ENCODE measurements around the gene CENPM. TPM values are rescaled to one million over a fixed set of nuclear protein-coding genes. Genes with fewer than 3 reads are reported as not detected.

CENPM gene, protein sequence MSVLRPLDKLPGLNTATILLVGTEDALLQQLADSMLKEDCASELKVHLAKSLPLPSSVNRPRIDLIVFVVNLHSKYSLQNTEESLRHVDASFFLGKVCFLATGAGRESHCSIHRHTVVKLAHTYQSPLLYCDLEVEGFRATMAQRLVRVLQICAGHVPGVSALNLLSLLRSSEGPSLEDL
- total RNA-seq: 6.7 TPM
- 10 to 100 TPM in 3 of 8 donors, 1 to 10 TPM in 5; 7.5 to 11.6 (median 9.1) TPM for polyA plus RNA-seq (ENCODE audit: insufficient read depth in 1 of 8, insufficient read length in 8 of 8, low replicate concordance in 1 of 8)
- long read RNA-seq, donor 1, partial matches to known transcripts: 0 of 1 reads
- long read RNA-seq, donor 1, other reads (novel, unspliced or antisense): 0 of 1 reads
- long read RNA-seq, donor 2: 0 reads
- long read RNA-seq, donor 3, partial matches to known transcripts: 0 of 4 reads
- long read RNA-seq, donor 3, other reads (novel, unspliced or antisense): 0 of 4 reads
- long read RNA-seq, donor 4, transcript CENPM-201 (6 exons, 966 nt): major isoform, 8 of 8 reads
- long read RNA-seq, donor 4, partial matches to known transcripts: 0 of 8 reads
- long read RNA-seq, donor 4, other reads (novel, unspliced or antisense): 0 of 8 reads
- long read RNA-seq, donor 5, transcript CENPM-201 (6 exons, 966 nt): major isoform, 14 of 15 reads
- long read RNA-seq, donor 5, partial matches to known transcripts: 0 of 15 reads
- long read RNA-seq, donor 5, other reads (novel, unspliced or antisense): 0 of 15 reads
- long read RNA-seq, donor 6, transcript CENPM-201 (6 exons, 966 nt): major isoform, 5 of 7 reads
- long read RNA-seq, donor 6, partial matches to known transcripts: 0 of 7 reads
- long read RNA-seq, donor 6, other reads (novel, unspliced or antisense): 0 of 7 reads
- long read RNA-seq, donor 7, transcript CENPM-201 (6 exons, 966 nt): major isoform, 5 of 6 reads
- long read RNA-seq, donor 7, partial matches to known transcripts: 0 of 6 reads
- long read RNA-seq, donor 7, other reads (novel, unspliced or antisense): 0 of 6 reads
- long read RNA-seq, donor 8, partial matches to known transcripts: 0 of 5 reads
- long read RNA-seq, donor 8, other reads (novel, unspliced or antisense): 0 of 5 reads
- long read RNA-seq, donor 9, partial matches to known transcripts: 0 of 5 reads
- long read RNA-seq, donor 9, other reads (novel, unspliced or antisense): 0 of 5 reads
- long read RNA-seq, donor 10, transcript CENPM-201 (6 exons, 966 nt): major isoform, 10 of 13 reads
- long read RNA-seq, donor 10, partial matches to known transcripts: 0 of 13 reads
- long read RNA-seq, donor 10, other reads (novel, unspliced or antisense): 0 of 13 reads
- long read RNA-seq, donor 11, partial matches to known transcripts: 0 of 1 reads
- long read RNA-seq, donor 11, other reads (novel, unspliced or antisense): 0 of 1 reads

GRCh38 chr22:41946629-41947423 is at the start of gene CENPM:
TSS of gene CENPM (minus strand) at chr22:41947152. CDS start at chr22:41947076, 76 bp downstream.
- H3K4me1 ChIP-seq (ENCODE audit: control insufficient read depth, insufficient read depth, low read length): peaks cover 17% of the 10 kb centered on the region
- H3K36me3 ChIP-seq (ENCODE audit: control insufficient read depth, insufficient read depth, low read length): peaks cover 7% of the 10 kb centered on the region
- H3K4me3 ChIP-seq (ENCODE audit: low read length): peak within 1 kb of the TSS; percentile 78
- no peaks in the 10 kb centered on the region for H3K9me3 ChIP-seq (replicated peaks; ENCODE audit: control insufficient read depth, low read depth, low read length)
- DNase-seq: peak; percentile 98
- no peaks in the 10 kb centered on the region for H3K27me3 ChIP-seq (ENCODE audit: control insufficient read depth, insufficient read depth, low read length)
- peak within 1 kb of the TSS; percentile 77 for H3K27ac ChIP-seq (ENCODE audit: low read length)
- WGBS (ENCODE audit: insufficient coverage): under 1% methylated on average over 52 of the region's 56 CpGs

DNA sequence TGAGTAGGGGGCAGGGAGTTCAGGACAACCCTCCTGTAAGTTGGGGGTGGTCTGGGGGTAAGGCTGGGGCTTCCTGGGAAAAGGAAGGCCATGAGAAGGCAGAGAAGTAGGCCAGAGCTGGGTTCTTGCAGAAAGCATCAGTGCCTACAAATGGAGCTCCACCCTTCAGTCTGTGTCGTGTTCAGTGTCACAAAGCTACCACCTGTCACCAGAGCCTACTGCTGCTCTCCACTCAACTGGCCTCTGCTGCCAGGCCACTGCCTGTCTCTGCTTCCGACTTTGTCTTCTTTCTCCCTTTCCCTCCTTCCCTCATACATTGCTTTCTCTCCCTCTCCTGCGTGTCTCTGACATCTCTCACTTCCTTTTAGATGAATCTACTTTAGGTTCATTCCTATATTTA is 48.3 kb upstream of the CENPM start:
- H3K27ac ChIP-seq (ENCODE audit: low read length): no peak overlapping the region
- H3K4me3 ChIP-seq (ENCODE audit: low read length): no peak overlapping the region
- peaks cover 10% of the 10 kb centered on the region for H3K27me3 ChIP-seq (ENCODE audit: control insufficient read depth, insufficient read depth, low read length)
- no peaks in the 10 kb centered on the region for H3K36me3 ChIP-seq (ENCODE audit: control insufficient read depth, insufficient read depth, low read length)
- no peak for DNase-seq
- H3K4me1 ChIP-seq (ENCODE audit: control insufficient read depth, insufficient read depth, low read length): peaks cover 6% of the 10 kb centered on the region
- 73% methylated on average over 3 of the region's 3 CpGs for WGBS (ENCODE audit: insufficient coverage)
- no peaks in the 10 kb centered on the region for H3K9me3 ChIP-seq (replicated peaks; ENCODE audit: control insufficient read depth, low read depth, low read length)

- Histone ChIP-seq H3K27me3 (ENCODE audit: control insufficient read depth, insufficient read depth, low read length) (peaks cover 4% of the 10 kb centered on the region), H3K36me3 (ENCODE audit: control insufficient read depth, insufficient read depth, low read length) (no peaks in the 10 kb centered on the region), H3K4me1 (ENCODE audit: control insufficient read depth, insufficient read depth, low read length) (peaks cover 2% of the 10 kb centered on the region), H3K27ac (ENCODE audit: low read length) (no peak overlapping the region), H3K9me3 (replicated peaks; ENCODE audit: control insufficient read depth, low read depth, low read length) (no peaks in the 10 kb centered on the region), H3K4me3 (ENCODE audit: low read length) (no peak overlapping the region)
- no peak for DNase-seq
- WGBS (ENCODE audit: insufficient coverage): 89% methylated on average over 5 of the region's 5 CpGs
These were observed 45.5 kb upstream of the CENPM start for GRCh38 chr22:41992496-41992895.

DNA sequence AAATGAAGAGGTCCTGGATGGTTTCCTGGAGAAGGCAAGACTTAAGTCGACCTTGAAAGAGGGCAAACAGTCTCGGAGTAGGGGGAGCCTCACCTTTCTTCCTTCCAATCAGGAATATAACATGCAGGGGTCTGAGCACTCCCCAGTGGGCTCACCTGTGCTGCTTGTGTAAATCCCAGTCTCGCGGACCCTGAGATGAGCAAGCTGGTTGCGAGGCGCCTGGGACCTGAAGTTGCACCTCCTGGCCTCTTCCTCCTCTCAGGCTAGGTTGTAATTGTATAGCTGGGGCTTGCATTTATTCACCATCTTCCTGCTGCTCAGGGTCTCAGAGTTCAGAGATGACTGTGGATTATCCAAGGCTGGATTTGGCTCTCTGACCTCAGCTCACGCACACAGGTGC is 44.2 kb upstream of the CENPM start:
- H3K4me3 ChIP-seq (ENCODE audit: low read length): no peak overlapping the region
- WGBS (ENCODE audit: insufficient coverage): 91% methylated on average over 6 of the region's 7 CpGs

GRCh38 chr22:41989246-41989645 is 42.3 kb upstream of the CENPM start:
- no peaks in the 10 kb centered on the region for H3K36me3 ChIP-seq (ENCODE audit: control insufficient read depth, insufficient read depth, low read length)
- H3K9me3 ChIP-seq (replicated peaks; ENCODE audit: control insufficient read depth, low read depth, low read length): no peaks in the 10 kb centered on the region
- H3K4me3 ChIP-seq (ENCODE audit: low read length): no peak overlapping the region
- 91% methylated on average over 4 of the region's 4 CpGs for WGBS (ENCODE audit: insufficient coverage)
- DNase-seq: no peak
- H3K27me3 ChIP-seq (ENCODE audit: control insufficient read depth, insufficient read depth, low read length): no peaks in the 10 kb centered on the region
- H3K4me1 ChIP-seq (ENCODE audit: control insufficient read depth, insufficient read depth, low read length): no peaks in the 10 kb centered on the region
- no peak overlapping the region for H3K27ac ChIP-seq (ENCODE audit: low read length)

More for the DNA sequence above, 44.2 kb upstream of the CENPM start:
- no peaks in the 10 kb centered on the region for H3K27me3 ChIP-seq (ENCODE audit: control insufficient read depth, insufficient read depth, low read length)
- no peak overlapping the region for H3K27ac ChIP-seq (ENCODE audit: low read length)
- no peaks in the 10 kb centered on the region for H3K9me3 ChIP-seq (replicated peaks; ENCODE audit: control insufficient read depth, low read depth, low read length)
- peaks cover 2% of the 10 kb centered on the region for H3K4me1 ChIP-seq (ENCODE audit: control insufficient read depth, insufficient read depth, low read length)
- no peaks in the 10 kb centered on the region for H3K36me3 ChIP-seq (ENCODE audit: control insufficient read depth, insufficient read depth, low read length)
- DNase-seq: no peak

GRCh38 chr22:41987276-41987675 is 40.3 kb upstream of the CENPM start:
- H3K4me3 ChIP-seq (ENCODE audit: low read length): no peak overlapping the region
- no peaks in the 10 kb centered on the region for H3K4me1 ChIP-seq (ENCODE audit: control insufficient read depth, insufficient read depth, low read length)
- H3K27me3 ChIP-seq (ENCODE audit: control insufficient read depth, insufficient read depth, low read length): no peaks in the 10 kb centered on the region
- WGBS (ENCODE audit: insufficient coverage): 100% methylated on average over 1 of the region's 5 CpGs
- H3K36me3 ChIP-seq (ENCODE audit: control insufficient read depth, insufficient read depth, low read length): no peaks in the 10 kb centered on the region
- no peak overlapping the region for H3K27ac ChIP-seq (ENCODE audit: low read length)
- no peak for DNase-seq
- no peaks in the 10 kb centered on the region for H3K9me3 ChIP-seq (replicated peaks; ENCODE audit: control insufficient read depth, low read depth, low read length)

DNA sequence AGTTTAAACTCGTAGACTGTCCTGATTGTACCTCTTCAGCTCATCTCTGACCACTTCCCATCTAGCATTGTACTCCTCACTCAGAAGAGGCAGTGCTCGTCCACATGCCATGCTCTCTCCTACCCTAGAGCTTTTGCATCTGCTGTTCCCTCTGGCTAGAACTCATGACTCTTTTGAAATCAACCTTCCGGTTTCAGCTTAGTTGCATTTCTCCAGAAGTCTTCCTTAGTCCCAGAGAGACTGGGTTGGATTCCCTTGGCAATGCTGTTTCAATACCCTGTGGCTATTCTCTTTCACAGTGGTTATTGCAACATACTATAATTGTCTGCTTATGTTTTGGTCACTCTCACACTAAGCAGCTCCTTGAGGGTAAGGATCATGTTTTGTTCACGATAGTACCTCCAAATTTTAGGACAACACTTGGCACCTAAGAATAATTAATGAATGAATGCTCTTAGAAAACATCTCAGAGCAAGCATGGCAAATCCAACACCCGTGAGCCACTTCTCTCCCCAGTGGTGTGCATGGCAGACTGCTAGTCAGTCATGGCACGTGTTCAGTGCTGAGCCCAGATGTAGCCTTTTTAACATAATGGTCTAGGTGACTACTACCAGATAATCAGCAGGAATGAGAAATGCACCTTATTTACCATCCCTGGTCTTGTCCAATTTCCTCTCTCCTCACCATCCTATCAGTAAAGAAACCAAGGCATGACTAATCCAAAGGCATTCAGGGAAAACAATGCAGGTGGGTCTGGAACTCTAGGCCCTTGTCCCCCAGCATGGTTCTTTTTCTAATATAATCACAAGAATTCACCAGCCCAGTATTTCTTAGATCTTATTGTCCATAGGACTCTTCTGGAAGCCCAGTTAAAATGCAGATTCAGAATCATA is 36.8 kb upstream of the CENPM start:
- H3K27ac ChIP-seq (ENCODE audit: low read length): no peak overlapping the region

DNA sequence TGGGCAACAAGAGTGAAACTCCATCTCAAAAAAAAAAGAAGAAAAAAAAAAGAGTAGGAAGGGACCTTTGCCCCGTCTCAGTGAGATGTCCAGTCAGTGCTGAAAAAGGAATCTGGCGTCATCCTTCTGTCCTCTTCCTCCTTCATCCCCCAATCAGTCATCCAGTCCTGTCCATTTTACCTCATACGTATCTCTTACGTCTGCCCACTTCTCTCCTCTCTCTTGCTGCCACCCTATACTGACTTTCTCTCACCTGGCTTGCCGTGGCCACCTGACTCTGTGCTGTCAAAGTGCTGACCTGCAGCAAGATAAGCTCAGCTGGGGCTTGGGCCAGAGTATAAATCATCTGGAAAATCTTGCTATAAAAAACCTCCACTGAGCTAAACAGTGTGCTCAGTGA is 35.9 kb upstream of the CENPM start:
- H3K4me1 ChIP-seq (ENCODE audit: control insufficient read depth, insufficient read depth, low read length): no peaks in the 10 kb centered on the region
- no peaks in the 10 kb centered on the region for H3K36me3 ChIP-seq (ENCODE audit: control insufficient read depth, insufficient read depth, low read length)
- no peak overlapping the region for H3K4me3 ChIP-seq (ENCODE audit: low read length)
- no peak overlapping the region for H3K27ac ChIP-seq (ENCODE audit: low read length)
- H3K27me3 ChIP-seq (ENCODE audit: control insufficient read depth, insufficient read depth, low read length): peaks cover 14% of the 10 kb centered on the region
- H3K9me3 ChIP-seq (replicated peaks; ENCODE audit: control insufficient read depth, low read depth, low read length): no peaks in the 10 kb centered on the region
- DNase-seq: no peak
- WGBS (ENCODE audit: insufficient coverage): 70% methylated on average over 5 of the region's 5 CpGs

More for the DNA sequence above, 36.8 kb upstream of the CENPM start:
- Histone ChIP-seq H3K4me1 (ENCODE audit: control insufficient read depth, insufficient read depth, low read length) (no peaks in the 10 kb centered on the region), H3K27me3 (ENCODE audit: control insufficient read depth, insufficient read depth, low read length) (peaks cover 6% of the 10 kb centered on the region), H3K36me3 (ENCODE audit: control insufficient read depth, insufficient read depth, low read length) (no peaks in the 10 kb centered on the region), H3K4me3 (ENCODE audit: low read length) (no peak overlapping the region), H3K9me3 (replicated peaks; ENCODE audit: control insufficient read depth, low read depth, low read length) (no peaks in the 10 kb centered on the region)
- WGBS (ENCODE audit: insufficient coverage): 62% methylated on average over 2 of the region's 6 CpGs
- no peak for DNase-seq
